Activated CD4-positive, alpha-beta T cell treated with anti-CD3 and anti-CD28 coated beads for 1 hour (primary cell): ENCODE results near the gene IRS2.
"Not testable (repeated sequence)": the region's sequence is repeated elsewhere in the genome, so short reads cannot be mapped to it uniquely, and the experiment has no call there.

Experiments
- DNase-seq: peaks from one replicate; pipeline ENCODE4 v3.0.0-alpha.2; 2020

IRS2 gene

GRCh38 chr13:109748677-109749076 is 37.7 kb downstream of the IRS2 start:
- DNase-seq: no peak

- DNase-seq: no peak
These were observed 38.9 kb downstream of the IRS2 start for GRCh38 chr13:109747524-109747923.

GRCh38 chr13:109746364-109746763 is 40.0 kb downstream of the IRS2 start:
- DNase-seq: no peak

- DNase-seq: no peak
These were observed 40.7 kb downstream of the IRS2 start for GRCh38 chr13:109745702-109746101.

- DNase-seq: no peak
These were observed 41.3 kb downstream of the IRS2 start for GRCh38 chr13:109745060-109745459.

GRCh38 chr13:109744512-109745051 is 41.8 kb downstream of the IRS2 start:
- no peak for DNase-seq

- no peak for DNase-seq
These were observed 42.5 kb downstream of the IRS2 start for GRCh38 chr13:109743706-109744453.

- no peak for DNase-seq
These were observed 44.4 kb downstream of the IRS2 start for GRCh38 chr13:109741966-109742365.

- DNase-seq: no peak
These were observed 45.7 kb downstream of the IRS2 start for GRCh38 chr13:109740721-109741120.

GRCh38 chr13:109740121-109740520 is 46.3 kb downstream of the IRS2 start:
- no peak for DNase-seq

GRCh38 chr13:109738298-109738746 is 48.1 kb downstream of the IRS2 start:
- no peak for DNase-seq

- no peak for DNase-seq
These were observed 48.8 kb downstream of the IRS2 start for GRCh38 chr13:109737606-109738005.

GRCh38 chr13:109737046-109737573 is 49.3 kb downstream of the IRS2 start:
- no peak for DNase-seq

GRCh38 chr13:109735436-109735966 is 50.9 kb downstream of the IRS2 start:
- no peak for DNase-seq

- DNase-seq: no peak
These were observed 52.2 kb downstream of the IRS2 start for GRCh38 chr13:109734002-109734785.

- DNase-seq: no peak
These were observed 52.8 kb downstream of the IRS2 start for GRCh38 chr13:109733550-109733949.

- DNase-seq: not testable (repeated sequence)
These were observed 53.8 kb downstream of the IRS2 start for GRCh38 chr13:109732470-109733170.

GRCh38 chr13:109730812-109731335 is 55.5 kb downstream of the IRS2 start:
- no peak for DNase-seq

- no peak for DNase-seq
These were observed 57.3 kb downstream of the IRS2 start for GRCh38 chr13:109728791-109729731.

- DNase-seq: no peak
These were observed 58.3 kb downstream of the IRS2 start for GRCh38 chr13:109728061-109728460.

- DNase-seq: no peak
These were observed 59.1 kb downstream of the IRS2 start for GRCh38 chr13:109727251-109727650.
